Gastrocnemius medialis (tissue), 4 donors: ENCODE data around the gene RALGAPB. TPM values are rescaled to one million over a fixed set of nuclear protein-coding genes. Genes with fewer than 3 reads are reported as not detected.

Source experiments
- ATAC-seq, 2 donors: fragments of 150-250 bp; one replicate each; pipeline ENCODE4 v1.9.1; 2016
- DNase-seq, 2 donors: peaks; one replicate each; pipeline ENCODE4 v3.0.0-alpha.2; 2019
- H3K27ac ChIP-seq, 4 donors: fragments of 200-600 bp; sonication (generic); 1 replicate in 1 of 4; 2 replicates in 3 of 4; pipeline ENCODE4 v1.5.1; 2016 to 2018; ENCODE audit warnings: mild to moderate bottlenecking in 2 of 4, moderate library complexity in 1 of 4
- H3K27me3 ChIP-seq, 3 donors: fragments of 200-600 bp; sonication (generic) in 2 of 3; 1 replicate in 1 of 3; 2 replicates in 2 of 3; pipeline versions ENCODE4 v1.5.1 to v1.6.0; 2016 to 2019; ENCODE audit warnings: mild to moderate bottlenecking in 1 of 3, moderate library complexity in 1 of 3
- H3K36me3 ChIP-seq, 2 donors: fragments of 200-600 bp; sonication (generic) in 1 of 2; one replicate each; pipeline ENCODE4 v1.5.1; 2017 to 2018
- H3K4me1 ChIP-seq, 2 donors: fragments of 200-600 bp; sonication (generic) in 1 of 2; one replicate each; pipeline ENCODE4 v1.5.1; 2016 to 2017; ENCODE audit warnings: mild to moderate bottlenecking in 2 of 2
- H3K4me3 ChIP-seq, 4 donors: fragments of 200-600 bp; sonication (generic) in 3 of 4; 1 replicate in 1 of 4; 2 replicates in 3 of 4; pipeline ENCODE4 v1.5.1; 2016 to 2019; ENCODE audit warnings: mild to moderate bottlenecking in 2 of 4
- H3K9me3 ChIP-seq, 3 donors: fragments of 200-600 bp; sonication (generic) in 2 of 3; 1 replicate in 1 of 3; 2 replicates in 2 of 3; pipeline ENCODE4 v1.5.1; 2016 to 2019
- CTCF ChIP-seq, 5 experiments: fragments of 450-650 bp in 3 of 5; fragments of 200-600 bp in 2 of 5; sonication (generic) in 2 of 5; IDR thresholded peaks in 4 of 5; conservative IDR thresholded peaks in 1 of 5; 1 replicate in 4 of 5; 2 replicates in 1 of 5; pipeline ENCODE4 v1.5.1; 2016 to 2019; ENCODE audit warnings: antibody characterized with exemption in 5 of 5, mild to moderate bottlenecking in 3 of 5, moderate library complexity in 3 of 5
- POLR2A ChIP-seq, 2 donors: fragments of 450-650 bp; IDR thresholded peaks; one replicate each; pipeline ENCODE4 v1.6.1; 2017; ENCODE audit warnings: antibody characterized with exemption in 2 of 2, mild to moderate bottlenecking in 2 of 2, moderate library complexity in 2 of 2
- in situ Hi-C, 4 donors: fragments of 200-750 bp; cut with MboI; loops; one replicate each; pipeline versions ENCODE4 v1.15.0 to v1.8.0; 2017; ENCODE audit warnings: low sequenced_read_pairs in 4 of 4
- intact Hi-C: fragments of 100-400 bp; cut with DNase I; formaldehyde crosslinking; loops from one replicate; pipeline ENCODE4 v1.15.1; 2023; ENCODE audit warnings: low total_unique reads
- total RNA-seq, 4 donors: library from RNA; depleted of rRNA; stranded (reverse); fragments of >200 nt; gene quantifications; one replicate each; pipeline versions ENCODE4 v1.1.0 to v1.2.3, GENCODE V29; 2016

RALGAPB gene
- total RNA-seq, 4 donors from 2014 or later: 23.2 to 28.8 (median 26.0) TPM

GRCh38 chr20:38515631-38516030 lies 43.0 kb downstream of the RALGAPB start:
- no peak overlapping the region for H3K27ac ChIP-seq
- in situ Hi-C loops (no loop called here), intact Hi-C loops (no loop called here)
- peaks cover 0 to 27% of the 10 kb centered on the region in 2 donors for H3K36me3 ChIP-seq
- H3K4me3 ChIP-seq: no peak overlapping the region
- DNase-seq (no peak), ATAC-seq (no peak)
- no peaks in the 10 kb centered on the region for H3K4me1 ChIP-seq
- TF ChIP-seq CTCF (IDR thresholded peaks at IDR 0.05 in 4 of 5, conservative IDR thresholded peaks at IDR 0.05 in 1 of 5): no peak
- TF ChIP-seq POLR2A (IDR thresholded peaks at IDR 0.05): no peak
- H3K9me3 ChIP-seq: no peaks in the 10 kb centered on the region
- no peaks in the 10 kb centered on the region for H3K27me3 ChIP-seq

- TF ChIP-seq CTCF (IDR thresholded peaks at IDR 0.05 in 4 of 5, conservative IDR thresholded peaks at IDR 0.05 in 1 of 5): no peak
- TF ChIP-seq POLR2A (IDR thresholded peaks at IDR 0.05): no peak
- Histone ChIP-seq H3K27ac (no peak overlapping the region), H3K4me3 (no peak overlapping the region), H3K4me1 (no peaks in the 10 kb centered on the region), H3K36me3 (peaks cover 0 to 34% of the 10 kb centered on the region in 2 donors), H3K27me3 (no peaks in the 10 kb centered on the region), H3K9me3 (no peaks in the 10 kb centered on the region)
- in situ Hi-C loops (no loop called here), intact Hi-C loops (no loop called here)
- DNase-seq (no peak), ATAC-seq (no peak)
These were observed 46.8 kb downstream of the RALGAPB start for GRCh38 chr20:38519426-38519825.

- DNase-seq (no peak), ATAC-seq (no peak)
- Histone ChIP-seq H3K36me3 (peaks cover 0 to 41% of the 10 kb centered on the region in 2 donors), H3K27me3 (no peaks in the 10 kb centered on the region), H3K9me3 (no peaks in the 10 kb centered on the region), H3K4me3 (no peak overlapping the region), H3K27ac (no peak overlapping the region), H3K4me1 (no peaks in the 10 kb centered on the region)
- TF ChIP-seq POLR2A (IDR thresholded peaks at IDR 0.05) (no peak), CTCF (IDR thresholded peaks at IDR 0.05 in 4 of 5, conservative IDR thresholded peaks at IDR 0.05 in 1 of 5) (no peak)
- in situ Hi-C loops: no loop called here
- intact Hi-C loops: no loop called here
These were observed 47.6 kb downstream of the RALGAPB start for GRCh38 chr20:38520261-38520660.

- DNase-seq (no peak), ATAC-seq (no peak)
- Histone ChIP-seq H3K36me3 (peaks cover 0 to 33% of the 10 kb centered on the region in 2 donors), H3K4me3 (no peak overlapping the region), H3K27ac (no peak overlapping the region), H3K9me3 (no peaks in the 10 kb centered on the region), H3K27me3 (no peaks in the 10 kb centered on the region), H3K4me1 (no peaks in the 10 kb centered on the region)
- no peak for TF ChIP-seq POLR2A (IDR thresholded peaks at IDR 0.05)
- in situ Hi-C loops: no loop called here
- intact Hi-C loops: no loop called here
These were observed 51.1 kb downstream of the RALGAPB start for GRCh38 chr20:38523697-38524096.

- no peaks in the 10 kb centered on the region for H3K27me3 ChIP-seq
- DNase-seq: no peak
- in situ Hi-C loops (no loop called here), intact Hi-C loops (no loop called here)
- H3K4me1 ChIP-seq: no peaks in the 10 kb centered on the region
- TF ChIP-seq POLR2A (IDR thresholded peaks at IDR 0.05) (no peak), CTCF (IDR thresholded peaks at IDR 0.05 in 4 of 5, conservative IDR thresholded peaks at IDR 0.05 in 1 of 5) (no peak)
- H3K36me3 ChIP-seq: peaks cover 0 to 52% of the 10 kb centered on the region in 2 donors
- H3K27ac ChIP-seq: no peak overlapping the region
- no peaks in the 10 kb centered on the region for H3K9me3 ChIP-seq
- no peak for ATAC-seq
- H3K4me3 ChIP-seq: no peak overlapping the region
These were observed 55.5 kb downstream of the RALGAPB start for GRCh38 chr20:38528167-38528566.
